ENCODE data around the gene GAS2L2. TPM values are rescaled to one million over a fixed set of nuclear protein-coding genes. Genes with fewer than 3 reads are reported as not detected.
A peak's percentile ranks its signal among the peaks of the same experiment; 100 is the strongest.
"Not testable (repeated sequence)": the region's sequence is repeated elsewhere in the genome, so short reads cannot be mapped to it uniquely, and the experiment has no call there.

The GAS2L2 gene
- total RNA-seq, 1 experiment from 2014 or later = not detected

- DNase-seq (ENCODE audit: low read depth, low spot score); in situ Hi-C loops (cut with HindIII; ENCODE audit: low pct_unique_long_range_greater_than_20kb, low sequenced_read_pairs): not testable (repeated sequence)
Measured at GRCh38 chr17:35751541-35751940, 1.5 kb downstream of the GAS2L2 start.

GRCh38 chr17:35750526-35751395 is 2.3 kb downstream of the GAS2L2 start:
- DNase-seq (ENCODE audit: low read depth, low spot score) = no peak
- in situ Hi-C loops (cut with HindIII; ENCODE audit: low pct_unique_long_range_greater_than_20kb, low sequenced_read_pairs) = no loop called here

- in situ Hi-C loops (cut with HindIII; ENCODE audit: low pct_unique_long_range_greater_than_20kb, low sequenced_read_pairs) = no loop called here
- no peak for DNase-seq (ENCODE audit: low read depth, low spot score)
Measured at GRCh38 chr17:35749560-35750412, 3.3 kb downstream of the GAS2L2 start.

- in situ Hi-C loops (cut with HindIII; ENCODE audit: low pct_unique_long_range_greater_than_20kb, low sequenced_read_pairs) = no loop called here
- no peak for DNase-seq (ENCODE audit: low read depth, low spot score)
Measured at GRCh38 chr17:35748979-35749378, 4.1 kb downstream of the GAS2L2 start.

GRCh38 chr17:35748341-35748841 is 4.6 kb downstream of the GAS2L2 start:
- no peak for DNase-seq (ENCODE audit: low read depth, low spot score)
- in situ Hi-C loops (cut with HindIII; ENCODE audit: low pct_unique_long_range_greater_than_20kb, low sequenced_read_pairs) = no loop called here

GRCh38 chr17:35747540-35748017 is 5.5 kb downstream of the GAS2L2 start:
- DNase-seq (ENCODE audit: low read depth, low spot score) = peak; percentile 84
- in situ Hi-C loops (cut with HindIII; ENCODE audit: low pct_unique_long_range_greater_than_20kb, low sequenced_read_pairs) = no loop called here

GRCh38 chr17:35745749-35746320 is 7.2 kb downstream of the GAS2L2 start:
- in situ Hi-C loops (cut with HindIII; ENCODE audit: low pct_unique_long_range_greater_than_20kb, low sequenced_read_pairs) = no loop called here
- no peak for DNase-seq (ENCODE audit: low read depth, low spot score)

- in situ Hi-C loops (cut with HindIII; ENCODE audit: low pct_unique_long_range_greater_than_20kb, low sequenced_read_pairs) = no loop called here
- DNase-seq (ENCODE audit: low read depth, low spot score) = no peak
Measured at GRCh38 chr17:35745246-35745645, 7.8 kb downstream of the GAS2L2 start.

GRCh38 chr17:35744830-35745229 is 8.2 kb downstream of the GAS2L2 start:
- in situ Hi-C loops (cut with HindIII; ENCODE audit: low pct_unique_long_range_greater_than_20kb, low sequenced_read_pairs) = no loop called here
- DNase-seq (ENCODE audit: low read depth, low spot score) = no peak

- peak; percentile 36 for DNase-seq (ENCODE audit: low read depth, low spot score)
- in situ Hi-C loops (cut with HindIII; ENCODE audit: low pct_unique_long_range_greater_than_20kb, low sequenced_read_pairs) = no loop called here
Measured at GRCh38 chr17:35743626-35744328, 9.3 kb downstream of the GAS2L2 start.

- in situ Hi-C loops (cut with HindIII; ENCODE audit: low pct_unique_long_range_greater_than_20kb, low sequenced_read_pairs) = no loop called here
- no peak for DNase-seq (ENCODE audit: low read depth, low spot score)
Measured at GRCh38 chr17:35742896-35743477, 10.1 kb downstream of the GAS2L2 start.

- in situ Hi-C loops (cut with HindIII; ENCODE audit: low pct_unique_long_range_greater_than_20kb, low sequenced_read_pairs) = no loop called here
- no peak for DNase-seq (ENCODE audit: low read depth, low spot score)
Measured at GRCh38 chr17:35742496-35742895, 10.5 kb downstream of the GAS2L2 start.

- in situ Hi-C loops (cut with HindIII; ENCODE audit: low pct_unique_long_range_greater_than_20kb, low sequenced_read_pairs) = no loop called here
- DNase-seq (ENCODE audit: low read depth, low spot score) = peak; percentile 16
Measured at GRCh38 chr17:35740997-35741931, 11.8 kb downstream of the GAS2L2 start.

GRCh38 chr17:35740216-35740615 is 12.8 kb downstream of the GAS2L2 start:
- in situ Hi-C loops (cut with HindIII; ENCODE audit: low pct_unique_long_range_greater_than_20kb, low sequenced_read_pairs) = no loop called here
- no peak for DNase-seq (ENCODE audit: low read depth, low spot score)

GRCh38 chr17:35738519-35739133 is 14.4 kb downstream of the GAS2L2 start:
- no peak for DNase-seq (ENCODE audit: low read depth, low spot score)
- in situ Hi-C loops (cut with HindIII; ENCODE audit: low pct_unique_long_range_greater_than_20kb, low sequenced_read_pairs) = no loop called here

GRCh38 chr17:35736236-35736635 is 16.8 kb downstream of the GAS2L2 start:
- no peak for DNase-seq (ENCODE audit: low read depth, low spot score)
- in situ Hi-C loops (cut with HindIII; ENCODE audit: low pct_unique_long_range_greater_than_20kb, low sequenced_read_pairs) = no loop called here
